Left colon (tissue), 2 donors: ENCODE results near the gene FBRS. TPM values are rescaled to one million over a fixed set of nuclear protein-coding genes. Genes with fewer than 3 reads are reported as not detected.
"Not testable (repeated sequence)": the region's sequence is repeated elsewhere in the genome, so short reads cannot be mapped to it uniquely, and the experiment has no call there.

Experiments used
- ATAC-seq: fragments of 200-7000 bp; cut with Tn5 transposase; one replicate; pipeline ENCODE4 v1.9.1; 2020; ENCODE audit warnings: mild to moderate bottlenecking, moderate library complexity
- DNase-seq, 2 donors: peaks; one replicate each; pipeline ENCODE4 v3.0.0-alpha.2; 2020
- intact Hi-C, 2 donors: fragments of 100-400 bp; cut with DNase I in 1 of 2; cut with micrococcal nuclease in 1 of 2; formaldehyde crosslinking; loops; one replicate each; pipeline versions ENCODE4 v1.11.2 to v1.14.0; 2022; cut with DNase I, micrococcal nuclease
- total RNA-seq, 2 donors: library from RNA; stranded (reverse); fragmentation: NEBNext Ultra II Directional; extraction: Animal tissue kit (Norgen Biotek cat#: 25700); gene quantifications; one replicate each; pipeline ENCODE4 v1.2.1, GENCODE V29; 2021
- donor health status: DM: no; HTN: no; CAD: no.
- donor health status: DM: yes; HTN: yes; CAD: no.

Gene FBRS
- total RNA-seq, 2 donors from 2014 or later = 71.8 to 78.8 TPM

DNA sequence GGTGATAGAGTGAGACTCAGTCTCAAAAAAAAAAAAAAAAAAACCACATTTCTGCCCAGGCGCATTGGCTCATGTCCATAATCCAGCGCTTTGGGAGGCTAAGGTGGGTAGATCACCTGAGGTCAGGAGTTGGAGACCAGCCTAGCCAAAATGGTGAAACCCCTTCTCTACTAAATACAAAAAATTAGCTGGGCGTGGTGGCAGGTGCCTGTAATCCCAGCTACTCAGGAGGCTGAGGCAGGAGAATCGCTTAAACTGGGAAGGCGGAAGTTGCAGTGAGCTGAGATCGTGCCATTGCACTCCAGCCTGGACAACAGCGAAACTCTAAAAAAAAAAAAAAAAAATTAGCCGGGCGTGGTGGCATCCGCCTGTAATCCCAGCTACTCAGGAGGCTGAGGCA, 21.1 kb upstream of the FBRS start:
- not testable (repeated sequence) for DNase-seq

DNA sequence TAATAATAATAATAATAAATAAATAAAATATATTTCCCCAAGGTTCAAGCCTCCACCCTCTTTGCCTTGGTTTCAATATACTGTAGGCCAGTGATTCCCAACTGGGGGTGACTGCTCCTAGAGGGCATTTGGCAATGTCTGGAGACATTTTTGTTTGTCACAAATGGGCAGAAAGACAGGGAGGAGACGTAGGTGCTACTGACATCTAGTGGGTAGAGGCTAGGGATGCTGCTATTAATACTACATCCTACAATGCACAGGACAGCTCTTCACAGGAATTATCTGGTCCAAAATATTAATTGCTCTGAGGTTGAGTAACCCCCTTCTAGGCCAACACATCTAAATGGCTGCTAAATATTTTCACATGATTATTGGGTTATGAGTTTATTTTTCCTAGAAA, 20.3 kb upstream of the FBRS start:
- DNase-seq (no peak), ATAC-seq (no peak)
- intact Hi-C loops = no loop called here

More for the DNA sequence above, 21.1 kb upstream of the FBRS start:
- intact Hi-C loops, ATAC-seq: not testable (repeated sequence)

DNA sequence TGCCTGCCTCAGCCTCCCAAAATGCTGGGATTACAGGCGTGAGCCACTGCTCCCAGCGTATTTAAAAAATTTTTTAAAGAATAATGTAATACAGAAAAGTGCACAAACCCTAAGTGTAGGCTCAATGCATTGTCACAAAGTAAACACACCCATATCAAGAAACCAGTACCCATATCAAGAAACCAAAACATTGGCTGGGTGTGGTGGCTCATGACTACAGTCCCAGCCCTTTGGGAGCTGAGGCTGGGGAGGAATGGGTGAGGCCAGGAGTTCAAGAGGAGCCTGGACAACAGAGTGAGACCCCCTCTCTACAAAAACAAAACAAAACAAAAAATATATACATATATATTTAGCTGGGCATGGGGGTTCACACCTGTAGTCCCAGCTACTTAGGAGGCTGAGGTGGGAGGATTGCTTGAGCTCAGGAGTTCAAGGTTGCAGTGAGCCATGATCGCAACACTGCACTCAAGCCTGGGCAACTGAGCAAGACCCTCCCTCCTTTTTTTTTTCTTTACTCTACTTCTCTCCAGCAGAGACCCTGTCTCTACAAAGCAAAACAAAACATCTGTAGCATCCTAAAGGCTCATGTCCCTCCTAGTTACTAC, 16.8 kb upstream of the FBRS start:
- intact Hi-C loops = no loop called here
- DNase-seq (no peak), ATAC-seq (peak; percentile 44)

DNA sequence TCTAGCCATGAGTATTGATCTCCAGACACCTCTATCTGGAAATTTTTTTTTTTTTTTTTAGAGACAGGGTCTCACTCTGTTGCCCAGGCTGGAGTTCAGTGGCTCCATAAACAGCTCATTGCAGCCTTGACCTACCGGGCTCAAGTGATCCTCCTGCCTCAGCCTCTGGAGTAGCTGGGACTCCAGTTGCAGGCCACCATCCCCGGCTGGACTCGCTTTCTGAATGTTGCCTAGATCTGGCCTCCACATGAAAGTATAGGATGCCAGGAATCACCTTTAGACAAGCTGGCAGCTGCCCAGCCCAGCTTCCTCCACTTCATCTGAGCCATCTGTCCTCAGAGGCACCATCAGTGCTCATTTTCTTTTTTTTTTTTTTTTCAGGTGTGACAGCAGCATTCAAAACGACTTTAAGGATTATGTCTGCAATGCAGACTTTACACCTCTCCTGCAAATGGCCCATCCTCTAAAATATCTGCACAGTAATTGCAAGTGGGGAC, 13.8 kb upstream of the FBRS start:
- intact Hi-C loops = no loop called here

DNA sequence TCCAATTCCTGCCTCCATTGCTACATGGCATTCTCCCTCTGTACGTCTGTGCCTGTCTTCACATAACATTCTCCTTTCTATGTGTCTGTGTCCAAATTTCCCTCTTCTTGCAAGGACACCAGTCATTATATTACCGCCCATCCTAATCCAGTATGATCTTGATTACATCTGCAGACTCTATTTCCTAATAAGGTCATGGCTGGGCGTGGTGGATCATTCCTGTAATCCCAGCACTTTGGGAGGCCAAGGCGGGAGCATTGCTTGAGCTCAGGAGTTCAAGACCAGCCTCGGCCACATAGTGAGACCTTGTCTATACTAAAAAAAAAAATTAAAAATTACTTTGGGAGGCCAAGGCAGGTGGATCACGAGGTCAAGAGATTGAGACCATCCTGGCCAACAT, 12.5 kb upstream of the FBRS start:
- ATAC-seq = no peak
- intact Hi-C loops = no loop called here

More for the DNA sequence above, 13.8 kb upstream of the FBRS start:
- no peak for DNase-seq
- ATAC-seq = no peak

DNA sequence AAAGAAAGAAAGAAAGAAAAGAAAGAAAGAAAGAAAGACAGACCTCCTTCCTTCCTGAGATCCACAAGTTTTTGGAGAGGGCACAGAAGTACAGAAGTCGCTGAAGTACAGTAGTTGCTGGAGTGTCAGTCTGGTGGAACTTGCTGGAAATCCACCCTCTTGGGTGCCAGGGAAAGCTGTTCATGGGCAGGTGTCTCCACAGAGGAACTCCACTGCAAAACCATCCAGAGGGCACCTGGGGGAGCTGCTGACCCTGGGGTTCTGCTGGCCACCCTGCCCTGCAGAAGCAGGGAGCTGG, 11.0 kb upstream of the FBRS start:
- DNase-seq = no peak
- intact Hi-C loops = no loop called here
- no peak for ATAC-seq

More for the DNA sequence above, 12.5 kb upstream of the FBRS start:
- DNase-seq = no peak

DNA sequence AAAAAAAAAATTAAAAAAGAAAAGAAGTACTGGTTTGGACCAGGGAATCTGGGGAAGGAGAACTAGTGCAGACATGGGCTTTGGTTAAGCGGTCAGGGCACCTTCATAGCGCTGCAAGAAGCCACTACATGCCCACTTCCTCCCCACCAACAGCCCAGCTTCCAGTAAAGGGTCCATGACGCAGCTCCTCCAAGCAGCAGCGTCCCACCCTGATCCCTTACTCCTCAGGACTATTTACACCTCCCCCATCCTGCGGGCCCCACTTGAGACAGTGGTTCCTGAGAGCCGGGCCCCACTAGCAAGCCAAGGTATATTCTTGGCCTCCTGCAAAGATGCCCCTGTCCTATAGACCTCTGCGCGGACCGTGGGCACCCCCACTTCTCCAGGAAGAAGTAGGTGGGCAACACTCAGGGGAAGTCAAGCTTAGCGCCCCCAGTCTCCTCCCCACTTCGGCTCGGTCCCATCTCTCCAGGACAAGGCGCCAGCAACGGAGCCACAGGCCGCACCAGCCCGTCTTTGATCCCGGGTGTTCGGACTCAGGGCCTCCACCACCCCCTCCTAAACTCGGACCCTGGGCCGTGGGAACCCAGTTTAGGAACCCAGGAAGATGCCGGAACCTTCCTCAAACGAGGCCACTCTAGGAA, 8.4 kb upstream of the FBRS start:
- intact Hi-C loops = no loop called here
- DNase-seq = no peak
- ATAC-seq = no peak

DNA sequence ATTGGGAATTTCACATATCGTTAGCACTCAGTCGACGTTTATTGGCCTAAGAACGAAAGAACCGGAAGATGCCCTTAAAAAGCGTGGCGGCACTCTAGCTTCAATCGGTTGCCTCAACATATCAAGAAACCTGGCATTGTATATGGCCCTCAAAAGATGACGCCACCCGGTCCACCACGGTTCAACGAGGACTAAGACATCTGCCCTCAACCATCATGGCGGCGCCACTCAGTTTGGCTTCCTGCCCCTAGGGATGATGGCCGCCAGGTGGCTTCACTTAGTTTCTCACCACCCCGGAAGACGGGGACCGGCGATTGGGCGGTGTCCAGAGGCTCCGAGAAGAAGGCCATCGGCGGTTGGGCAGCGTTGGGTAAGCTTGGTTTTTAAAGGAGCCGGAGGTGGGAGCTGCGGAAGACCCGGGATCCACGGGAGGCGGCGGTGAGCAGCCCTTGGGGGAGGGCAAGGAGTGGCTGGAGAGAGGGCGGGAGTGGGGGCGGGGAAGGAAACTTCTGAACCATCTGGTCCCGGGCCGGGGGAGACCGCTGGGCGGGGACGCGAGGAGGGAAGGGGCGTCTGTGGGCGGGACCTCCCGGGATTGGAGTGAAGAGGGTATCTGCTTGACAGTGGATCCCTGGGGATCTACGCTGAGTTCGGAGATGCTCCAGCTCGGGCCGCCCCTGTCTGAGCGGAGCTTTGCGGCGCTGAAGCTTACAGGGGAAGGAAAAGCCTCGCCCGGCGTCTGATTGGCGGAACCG, 7.7 kb upstream of the FBRS start, which contains the start of gene PRR14:
Gene PRR14, plus strand, starts transcription at position 592 of the 755 bp plus-strand sequence. CDS start 686 bp downstream, outside the sequence.
- intact Hi-C loops = no loop called here
- ATAC-seq (peak; percentile 84), DNase-seq (peak; percentile 100)

DNA sequence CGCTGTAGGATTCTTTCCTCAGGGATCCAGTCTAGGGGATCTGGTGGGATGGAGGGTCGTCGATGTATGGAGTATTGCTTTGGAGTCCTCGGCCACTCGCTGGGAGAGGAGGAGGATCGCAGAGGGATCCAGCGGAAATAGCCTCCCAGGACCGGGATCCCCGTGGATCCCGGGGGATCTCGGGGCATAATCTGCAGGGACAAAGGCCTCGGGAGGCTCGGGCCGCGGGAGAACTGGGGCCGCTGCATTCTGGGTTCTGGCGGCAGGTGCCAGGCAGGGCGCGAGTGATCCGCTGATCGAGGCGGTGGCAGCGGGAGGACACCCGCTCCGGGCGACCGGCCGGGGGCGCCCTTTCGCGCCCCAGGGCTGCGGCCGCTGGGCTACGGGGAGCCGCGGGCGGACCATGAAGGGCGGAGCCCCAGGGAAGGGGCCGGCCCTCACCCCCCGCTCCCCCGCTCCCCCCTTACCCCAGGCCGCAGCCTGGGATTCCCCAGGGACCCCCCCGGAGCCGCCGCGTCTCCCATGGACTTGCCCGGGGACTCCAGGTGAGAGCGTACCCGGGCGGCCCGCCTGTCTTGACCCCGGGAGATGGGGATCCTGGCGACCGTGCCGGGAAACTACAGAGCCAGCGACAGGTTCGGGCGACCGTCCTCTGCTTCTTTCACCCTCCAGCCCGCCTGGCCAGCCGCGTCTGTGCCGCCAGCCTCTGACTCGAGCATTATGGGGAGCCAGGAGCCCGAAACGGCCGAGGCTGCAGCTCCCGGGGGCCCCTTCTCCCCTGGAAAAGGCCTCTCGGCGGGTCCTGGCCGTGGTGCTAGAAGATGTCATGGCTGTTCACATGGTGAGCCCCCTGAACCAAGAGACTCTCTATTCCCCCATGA, 6.9 kb upstream of the FBRS start:
- DNase-seq (peak; percentile 62 to 74), ATAC-seq (peak; percentile 73)
- intact Hi-C loops = no loop called here

DNA sequence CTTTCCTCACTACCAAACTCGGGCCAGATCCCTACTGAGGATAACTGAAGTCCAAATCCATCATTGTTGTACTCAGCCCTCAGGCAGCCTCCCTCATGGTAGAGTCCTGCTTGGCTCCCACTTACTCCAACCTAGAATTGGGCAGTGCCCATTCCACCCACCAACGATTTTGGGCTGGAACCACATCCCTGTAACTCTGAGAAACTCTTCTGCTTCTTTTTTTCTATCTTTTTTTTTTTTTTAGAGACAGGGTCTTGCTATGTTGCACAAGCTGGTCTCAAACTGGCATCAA, 6.3 kb upstream of the FBRS start:
- DNase-seq = no peak
- intact Hi-C loops = no loop called here
- no peak for ATAC-seq

DNA sequence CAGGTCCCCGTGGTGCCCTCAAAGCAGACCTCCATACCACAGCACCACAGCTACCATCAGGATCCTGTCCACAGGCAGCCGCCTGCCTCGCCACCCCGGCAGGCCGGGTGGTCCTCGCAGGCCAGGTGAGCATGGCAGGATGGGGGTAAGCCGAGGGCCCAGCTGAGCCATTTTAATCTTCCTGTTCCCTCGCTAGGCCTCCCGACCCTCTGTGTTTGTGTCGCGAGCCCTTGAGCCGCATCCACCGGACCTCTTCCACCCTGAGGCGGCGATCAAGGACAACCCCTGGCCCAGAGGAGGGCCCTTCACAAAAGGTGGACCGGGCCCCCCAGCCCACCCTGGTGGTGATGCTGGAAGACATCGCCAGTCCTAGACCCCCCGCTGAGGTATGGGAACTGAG, 5.5 kb upstream of the FBRS start:
- intact Hi-C loops = no loop called here
- DNase-seq = no peak
- no peak for ATAC-seq

DNA sequence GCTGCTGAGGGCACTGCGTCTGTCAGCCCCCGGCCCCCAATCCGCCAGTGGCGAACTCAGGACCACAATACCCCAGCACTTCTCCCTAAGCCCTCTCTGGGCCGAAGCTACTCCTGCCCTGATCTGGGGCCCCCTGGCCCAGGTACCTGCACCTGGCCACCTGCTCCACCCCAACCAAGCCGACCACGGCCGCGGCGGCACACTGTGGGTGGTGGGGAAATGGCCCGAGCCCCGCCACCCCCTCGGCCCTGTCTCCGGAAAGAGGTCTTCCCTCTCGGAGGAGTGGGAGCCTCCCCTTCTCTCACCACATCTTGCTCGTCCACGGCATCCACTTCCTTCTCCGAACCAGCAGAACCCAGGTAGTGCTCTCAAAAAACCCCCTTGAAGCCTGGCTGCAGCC, 3.4 kb upstream of the FBRS start:
- intact Hi-C loops = no loop called here

DNA sequence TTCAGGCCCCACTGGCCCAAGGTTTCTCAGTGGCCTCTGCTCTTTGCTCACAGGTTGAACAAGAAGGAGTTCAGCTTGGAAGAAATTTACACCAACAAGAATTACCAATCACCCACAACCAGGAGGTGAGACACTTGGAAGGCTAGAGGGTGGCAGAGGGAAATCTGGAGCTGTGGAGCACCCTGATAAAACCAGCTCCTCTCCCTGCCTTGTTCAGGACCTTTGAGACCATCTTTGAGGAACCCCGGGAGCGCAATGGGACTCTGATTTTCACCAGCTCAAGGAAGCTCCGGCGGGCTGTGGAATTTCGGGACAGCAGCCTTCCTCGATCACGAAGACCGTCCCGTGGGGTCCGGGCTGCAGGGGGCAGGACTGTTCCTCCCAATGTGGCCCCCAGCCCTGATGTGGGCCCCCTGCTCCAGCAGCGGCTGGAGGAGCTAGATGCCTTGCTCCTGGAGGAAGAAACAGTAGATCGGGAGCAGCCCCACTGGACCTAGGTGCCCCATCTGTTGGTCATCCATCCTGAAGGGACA, 2.4 kb upstream of the FBRS start:
- ATAC-seq (no peak), DNase-seq (no peak)
- intact Hi-C loops = no loop called here

More for the DNA sequence above, 3.4 kb upstream of the FBRS start:
- ATAC-seq = no peak
- no peak for DNase-seq

DNA sequence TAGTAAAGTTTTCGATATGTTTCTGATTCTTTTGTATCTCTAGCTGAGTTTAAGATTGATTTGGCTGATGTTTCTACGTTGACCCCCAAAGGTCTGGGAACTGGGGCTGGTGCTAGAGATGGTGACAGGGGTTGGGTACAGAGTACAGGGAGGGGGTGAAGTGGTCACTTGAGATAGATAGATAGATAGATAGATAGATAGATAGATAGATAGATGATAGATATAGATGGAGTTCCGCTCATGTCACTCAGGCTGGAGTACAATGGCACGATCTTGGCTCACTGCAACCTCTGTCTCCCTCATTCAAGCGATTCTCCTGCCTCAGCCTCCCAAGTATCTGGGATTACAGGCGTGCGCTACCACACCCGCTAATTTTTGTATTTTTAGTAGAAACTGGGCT, 1.8 kb upstream of the FBRS start:
- DNase-seq = no peak
- no peak for ATAC-seq
- intact Hi-C loops = no loop called here

DNA sequence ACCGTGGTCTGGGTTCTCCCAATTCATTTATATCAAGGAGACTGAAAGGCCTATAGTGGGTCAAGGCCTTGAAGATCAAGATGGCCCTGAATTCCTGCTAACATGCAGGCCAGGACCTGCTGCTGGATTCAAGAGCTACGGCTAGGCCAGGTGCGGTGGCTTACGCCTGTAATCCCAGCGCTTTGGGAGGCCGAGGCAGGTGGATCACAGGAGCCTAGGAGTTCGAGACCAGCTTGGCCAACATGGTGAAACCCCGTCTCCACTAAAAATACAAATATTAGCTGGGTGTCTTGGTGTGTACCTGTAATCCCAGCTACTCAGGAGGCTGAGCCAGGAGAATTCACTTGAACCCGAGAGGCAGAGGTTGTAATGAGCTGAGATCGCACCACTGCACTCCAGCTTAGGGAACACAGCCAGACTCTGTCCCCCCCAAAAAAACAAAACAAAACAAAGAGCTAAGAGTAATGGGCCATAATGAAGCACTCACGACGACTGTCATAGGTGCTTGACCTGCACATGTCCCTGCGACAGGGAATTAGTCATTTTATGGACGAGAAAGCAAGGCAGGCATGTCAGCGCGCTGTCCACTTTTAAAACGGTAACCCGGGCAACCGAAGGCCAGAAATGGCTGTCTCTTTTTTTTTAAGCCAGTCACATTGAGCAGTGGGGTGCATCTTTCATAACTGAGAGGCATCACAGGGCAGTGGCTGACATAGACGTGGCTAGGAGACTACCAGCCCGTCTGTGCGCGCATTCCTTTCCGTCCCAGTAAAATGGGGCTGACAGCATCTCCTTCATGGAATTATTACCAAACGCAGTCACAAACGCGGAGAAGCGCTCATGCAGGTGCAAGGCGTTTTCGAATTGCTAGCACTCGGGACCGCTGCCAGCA, 1.0 kb upstream of the FBRS start:
- ATAC-seq = no peak
- intact Hi-C loops = no loop called here

DNA sequence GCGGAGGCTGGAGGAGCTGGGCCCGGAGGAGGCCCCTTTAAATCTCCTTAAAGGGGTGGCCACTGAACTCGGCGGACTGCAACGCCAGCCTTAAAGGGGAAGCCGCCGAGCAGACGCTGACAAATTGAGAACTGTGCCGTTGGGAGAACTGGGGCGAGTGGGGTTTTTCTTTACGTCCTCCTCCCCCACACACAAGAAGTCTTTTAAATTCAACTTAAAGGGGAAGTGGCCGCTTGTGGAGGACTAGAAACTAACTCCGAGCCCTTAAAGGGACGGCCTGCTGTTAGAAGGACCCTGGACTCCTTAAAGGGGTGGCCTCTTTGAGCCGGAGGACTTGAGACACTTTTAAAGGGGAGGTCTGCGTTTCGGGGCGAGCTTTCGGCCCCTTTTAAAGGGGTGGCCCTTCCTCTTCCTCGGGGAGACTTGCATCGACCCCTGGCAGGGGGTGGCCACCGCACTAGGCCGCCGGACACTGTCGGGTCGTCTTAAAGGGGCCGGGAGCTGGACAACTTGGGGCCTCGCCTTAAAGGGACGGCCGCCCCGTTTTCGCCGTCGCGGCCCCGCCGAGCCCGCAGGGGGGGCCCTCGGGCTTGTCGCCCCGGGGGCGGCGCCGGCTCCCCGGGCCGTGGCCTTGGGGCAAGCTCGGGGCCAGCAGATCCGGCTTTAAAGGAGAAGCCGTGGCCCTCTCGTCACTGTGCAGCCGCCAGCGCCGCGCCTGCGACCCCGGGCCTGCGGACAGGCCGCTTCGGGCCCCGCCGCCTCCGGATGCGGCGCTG, 688 bp downstream of the FBRS start:
- DNase-seq (peak; percentile 78 to 86), ATAC-seq (peak; percentile 38)
- intact Hi-C loops = no loop called here

More for the DNA sequence above, 1.0 kb upstream of the FBRS start:
- DNase-seq = peak in 1 of 2 donors; percentile 38
